Stomach (tissue), 4 donors: ENCODE data around the gene SP100.

ENCODE experiments used
- POLR2A ChIP-seq, 4 donors: fragments of 450-650 bp; IDR thresholded peaks; one replicate each; pipeline ENCODE4 v1.6.1; 2016; ENCODE audit warnings: antibody characterized with exemption in 4 of 4, control low read depth in 2 of 4, mild to moderate bottlenecking in 1 of 4, moderate library complexity in 1 of 4
- TF ChIP-seq, protein P1 (sequence below), 7 experiments: fragments of 450-650 bp in 4 of 7; fragments of 200-600 bp in 3 of 7; sonication (generic) in 3 of 7; IDR thresholded peaks; one replicate each; pipeline ENCODE4 v1.5.1; 2016 to 2019; ENCODE audit warnings: antibody characterized with exemption in 7 of 7, control low read depth in 2 of 7, mild to moderate bottlenecking in 1 of 7

DNA sequence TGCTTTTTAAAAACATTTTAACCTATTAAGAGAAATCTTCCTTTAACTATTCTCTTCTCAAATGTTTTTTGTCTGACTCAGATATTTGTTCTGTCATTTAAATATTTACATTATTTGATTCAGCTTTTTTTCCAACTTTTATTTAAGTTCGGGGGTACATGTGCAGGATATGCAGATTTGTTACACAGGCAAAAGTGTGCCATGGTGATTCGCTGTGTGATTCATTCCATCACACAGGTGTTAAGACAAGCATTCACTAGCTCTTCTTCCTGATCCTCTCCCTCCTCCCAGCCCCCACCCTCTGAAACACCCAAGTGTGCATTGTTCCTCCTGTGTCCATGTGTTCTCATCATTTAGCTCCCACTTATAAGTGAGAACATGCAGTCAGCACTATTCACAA lies 19.4 kb downstream of the SP100 start:
- no peak for TF ChIP-seq POLR2A (IDR thresholded peaks at IDR 0.05)
- TF ChIP-seq, protein P1, sequence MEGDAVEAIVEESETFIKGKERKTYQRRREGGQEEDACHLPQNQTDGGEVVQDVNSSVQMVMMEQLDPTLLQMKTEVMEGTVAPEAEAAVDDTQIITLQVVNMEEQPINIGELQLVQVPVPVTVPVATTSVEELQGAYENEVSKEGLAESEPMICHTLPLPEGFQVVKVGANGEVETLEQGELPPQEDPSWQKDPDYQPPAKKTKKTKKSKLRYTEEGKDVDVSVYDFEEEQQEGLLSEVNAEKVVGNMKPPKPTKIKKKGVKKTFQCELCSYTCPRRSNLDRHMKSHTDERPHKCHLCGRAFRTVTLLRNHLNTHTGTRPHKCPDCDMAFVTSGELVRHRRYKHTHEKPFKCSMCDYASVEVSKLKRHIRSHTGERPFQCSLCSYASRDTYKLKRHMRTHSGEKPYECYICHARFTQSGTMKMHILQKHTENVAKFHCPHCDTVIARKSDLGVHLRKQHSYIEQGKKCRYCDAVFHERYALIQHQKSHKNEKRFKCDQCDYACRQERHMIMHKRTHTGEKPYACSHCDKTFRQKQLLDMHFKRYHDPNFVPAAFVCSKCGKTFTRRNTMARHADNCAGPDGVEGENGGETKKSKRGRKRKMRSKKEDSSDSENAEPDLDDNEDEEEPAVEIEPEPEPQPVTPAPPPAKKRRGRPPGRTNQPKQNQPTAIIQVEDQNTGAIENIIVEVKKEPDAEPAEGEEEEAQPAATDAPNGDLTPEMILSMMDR (IDR thresholded peaks at IDR 0.05): no peak
